Activated CD4-positive, alpha-beta T cell treated with anti-CD3 and anti-CD28 coated beads, Interleukin-2, amount 50 U/mL, for 1 hour (primary cell): ENCODE measurements around the gene GNMT.
"Not testable (repeated sequence)": the region's sequence is repeated elsewhere in the genome, so short reads cannot be mapped to it uniquely, and the experiment has no call there.

Source experiments
- DNase-seq: peaks from one replicate; pipeline ENCODE4 v3.0.0-alpha.2; 2020

The GNMT gene

GRCh38 chr6:42978839-42979522 lies 18.4 kb downstream of the GNMT start, which contains the start of gene PEX6:
PEX6 (minus strand) TSS chr6:42979181; CDS start chr6:42979150, 31 bp downstream.
- peak; percentile 87 for DNase-seq

GRCh38 chr6:42979523-42980177 lies 19.1 kb downstream of the GNMT start:
- DNase-seq: no peak

- DNase-seq: no peak
These were observed 21.3 kb downstream of the GNMT start for GRCh38 chr6:42981836-42982235.

GRCh38 chr6:42984001-42984923 lies 23.7 kb downstream of the GNMT start, which contains the start of gene PPP2R5D:
PPP2R5D (plus strand) TSS chr6:42984570; CDS start chr6:42984678, 108 bp downstream.
- peak; percentile 96 for DNase-seq

- no peak for DNase-seq
These were observed 24.4 kb downstream of the GNMT start for GRCh38 chr6:42984924-42985475.

- no peak for DNase-seq
These were observed 27.2 kb downstream of the GNMT start for GRCh38 chr6:42987533-42988451.

- no peak for DNase-seq
These were observed 28.0 kb downstream of the GNMT start for GRCh38 chr6:42988486-42989020.

GRCh38 chr6:42989923-42990322 lies 29.4 kb downstream of the GNMT start:
- no peak for DNase-seq

GRCh38 chr6:42993445-42993844 lies 32.9 kb downstream of the GNMT start:
- DNase-seq: no peak

- DNase-seq: no peak
These were observed 36.0 kb downstream of the GNMT start for GRCh38 chr6:42996513-42996912.

GRCh38 chr6:42998205-42998604 lies 37.7 kb downstream of the GNMT start:
- DNase-seq: not testable (repeated sequence)

- no peak for DNase-seq
These were observed 41.3 kb downstream of the GNMT start for GRCh38 chr6:43001843-43002242.

GRCh38 chr6:43005844-43006243 lies 45.3 kb downstream of the GNMT start:
- DNase-seq: no peak

GRCh38 chr6:43006251-43006650 lies 45.7 kb downstream of the GNMT start:
- no peak for DNase-seq

GRCh38 chr6:43007126-43007525 lies 46.6 kb downstream of the GNMT start:
- no peak for DNase-seq

GRCh38 chr6:43009124-43009523 lies 48.6 kb downstream of the GNMT start:
- DNase-seq: peak; percentile 37

GRCh38 chr6:43011207-43011606 lies 50.7 kb downstream of the GNMT start:
- DNase-seq: no peak

GRCh38 chr6:43012364-43012763 lies 51.8 kb downstream of the GNMT start:
- DNase-seq: no peak

GRCh38 chr6:43013097-43013842 lies 52.7 kb downstream of the GNMT start:
- DNase-seq: no peak
